Stimulated activated naive B cell treated with anti-CD40 and anti-IgM and Interleukin-4, amounts not matched to agents 10 μg/mL and 1 μg/mL and 100 μg/mL, for 72 hours (primary cell): Measurements from ENCODE around the gene MMS19.
A peak's percentile ranks its signal among the peaks of the same experiment; 100 is the strongest.

ENCODE experiments used
- ATAC-seq, 2 donors: fragments of 150-1000 bp; cut with Tn5 transposase; replicated peaks; 2 replicates each; pipeline ENCODE4 v1.10.0; 2021; ENCODE audit warnings: moderate library complexity in 1 of 2
- DNase-seq: peaks from one replicate; pipeline ENCODE4 v3.0.0; 2021
- H3K27ac Mint-ChIP-seq: one replicate; pipeline ENCODE4 v1.8.0; 2022; ENCODE audit warnings: mild to moderate bottlenecking, mixed read lengths
- H3K27me3 Mint-ChIP-seq, 2 donors: one replicate each; pipeline ENCODE4 v1.8.0; 2022; ENCODE audit warnings: mixed read lengths in 2 of 2
- H3K36me3 Mint-ChIP-seq, 2 donors: one replicate each; pipeline ENCODE4 v1.8.0; 2022; ENCODE audit warnings: mixed read lengths in 2 of 2, mild to moderate bottlenecking in 1 of 2
- H3K4me1 Mint-ChIP-seq, 2 donors: one replicate each; pipeline ENCODE4 v1.8.0; 2022; ENCODE audit warnings: mixed read lengths in 2 of 2, mild to moderate bottlenecking in 1 of 2
- H3K4me3 Mint-ChIP-seq, 2 donors: one replicate each; pipeline ENCODE4 v1.8.0; 2022; ENCODE audit warnings: mild to moderate bottlenecking in 2 of 2, mixed read lengths in 2 of 2, moderate library complexity in 1 of 2
- H3K9me3 Mint-ChIP-seq, 2 donors: one replicate each; pipeline ENCODE4 v1.8.0; 2022; ENCODE audit warnings: mixed read lengths in 2 of 2, mild to moderate bottlenecking in 1 of 2

Gene MMS19

GRCh38 chr10:97502916-97503315 lies 4.7 kb upstream of the MMS19 start:
- no peak for DNase-seq
- peaks cover 1 to 4% of the 10 kb centered on the region in 2 donors for H3K36me3 Mint-ChIP-seq
- H3K27me3 Mint-ChIP-seq = peaks cover 22 to 29% of the 10 kb centered on the region in 2 donors
- H3K4me3 Mint-ChIP-seq = no peak overlapping the region
- peaks cover 11 to 19% of the 10 kb centered on the region in 2 donors for H3K4me1 Mint-ChIP-seq
- H3K9me3 Mint-ChIP-seq = no peaks in the 10 kb centered on the region
- no peak overlapping the region for H3K27ac Mint-ChIP-seq
- ATAC-seq = no peak

- Mint-ChIP-seq H3K9me3 (no peaks in the 10 kb centered on the region), H3K27ac (no peak overlapping the region), H3K4me3 (peak overlapping the region in 1 of 2 donors; percentile 39), H3K4me1 (peaks cover 13 to 32% of the 10 kb centered on the region in 2 donors), H3K36me3 (peaks cover 1 to 8% of the 10 kb centered on the region in 2 donors), H3K27me3 (peaks cover 22 to 29% of the 10 kb centered on the region in 2 donors)
- ATAC-seq (no peak), DNase-seq (no peak)
Measured at GRCh38 chr10:97500297-97500575, 2.0 kb upstream of the MMS19 start.

GRCh38 chr10:97499561-97500296 lies 1.5 kb upstream of the MMS19 start:
- no peaks in the 10 kb centered on the region for H3K9me3 Mint-ChIP-seq
- H3K36me3 Mint-ChIP-seq = peaks cover 1 to 8% of the 10 kb centered on the region in 2 donors
- ATAC-seq = no peak
- peaks cover 22 to 29% of the 10 kb centered on the region in 2 donors for H3K27me3 Mint-ChIP-seq
- H3K4me1 Mint-ChIP-seq = peaks cover 16 to 37% of the 10 kb centered on the region in 2 donors
- H3K27ac Mint-ChIP-seq = no peak overlapping the region
- H3K4me3 Mint-ChIP-seq = peak overlapping the region; percentile 39 to 92
- no peak for DNase-seq

GRCh38 chr10:97498841-97499560 lies 779 bp upstream of the MMS19 start, which contains the start of gene UBTD1:
UBTD1 (plus strand) TSS chr10:97498924; CDS start chr10:97499204, 280 bp downstream.
- H3K9me3 Mint-ChIP-seq = no peaks in the 10 kb centered on the region
- H3K27me3 Mint-ChIP-seq = peaks cover 22 to 29% of the 10 kb centered on the region in 2 donors
- DNase-seq = no peak
- H3K4me3 Mint-ChIP-seq = peak within 1 kb of the TSS; percentile 92 to 100
- peaks cover 1 to 8% of the 10 kb centered on the region in 2 donors for H3K36me3 Mint-ChIP-seq
- H3K4me1 Mint-ChIP-seq = peaks cover 17 to 43% of the 10 kb centered on the region in 2 donors
- peak; percentile 2 to 4 for ATAC-seq
- peak within 1 kb of the TSS; percentile 100 for H3K27ac Mint-ChIP-seq

- H3K27me3 Mint-ChIP-seq = peaks cover 22 to 29% of the 10 kb centered on the region in 2 donors
- DNase-seq (peak; percentile 71), ATAC-seq (peak; percentile 54 to 57)
- peaks cover 3 to 11% of the 10 kb centered on the region in 2 donors for H3K36me3 Mint-ChIP-seq
- no peaks in the 10 kb centered on the region for H3K9me3 Mint-ChIP-seq
- H3K4me3 Mint-ChIP-seq = peak overlapping the region; percentile 92 to 100
- peak overlapping the region; percentile 100 for H3K27ac Mint-ChIP-seq
- H3K4me1 Mint-ChIP-seq = peaks cover 17 to 43% of the 10 kb centered on the region in 2 donors
Measured at GRCh38 chr10:97497572-97498075, 598 bp downstream of the MMS19 start.

- DNase-seq (no peak), ATAC-seq (no peak)
- peaks cover 20 to 49% of the 10 kb centered on the region in 2 donors for H3K4me1 Mint-ChIP-seq
- H3K27ac Mint-ChIP-seq = no peak overlapping the region
- no peaks in the 10 kb centered on the region for H3K9me3 Mint-ChIP-seq
- no peak overlapping the region for H3K4me3 Mint-ChIP-seq
- H3K36me3 Mint-ChIP-seq = peaks cover 5 to 21% of the 10 kb centered on the region in 2 donors
- H3K27me3 Mint-ChIP-seq = peaks cover 3% of the 10 kb centered on the region in 2 donors
Measured at GRCh38 chr10:97494863-97495506, 3.2 kb downstream of the MMS19 start.

GRCh38 chr10:97494151-97494550 lies 4.1 kb downstream of the MMS19 start:
- Mint-ChIP-seq H3K4me1 (peaks cover 18 to 53% of the 10 kb centered on the region in 2 donors), H3K36me3 (peaks cover 5 to 21% of the 10 kb centered on the region in 2 donors), H3K9me3 (no peaks in the 10 kb centered on the region), H3K27ac (no peak overlapping the region), H3K4me3 (no peak overlapping the region), H3K27me3 (no peaks in the 10 kb centered on the region)
- DNase-seq (no peak), ATAC-seq (no peak)

GRCh38 chr10:97490592-97490991 lies 7.6 kb downstream of the MMS19 start:
- peaks cover 17 to 48% of the 10 kb centered on the region in 2 donors for H3K4me1 Mint-ChIP-seq
- ATAC-seq (peak; percentile 23 to 41), DNase-seq (no peak)
- H3K27ac Mint-ChIP-seq = peak overlapping the region; percentile 82
- no peaks in the 10 kb centered on the region for H3K27me3 Mint-ChIP-seq
- H3K4me3 Mint-ChIP-seq = peak overlapping the region; percentile 15 to 53
- peaks cover 14 to 27% of the 10 kb centered on the region in 2 donors for H3K36me3 Mint-ChIP-seq
- H3K9me3 Mint-ChIP-seq = no peaks in the 10 kb centered on the region

GRCh38 chr10:97485647-97486281 lies 12.5 kb downstream of the MMS19 start:
- DNase-seq (no peak), ATAC-seq (no peak)
- Mint-ChIP-seq H3K27ac (no peak overlapping the region), H3K4me1 (peaks cover 11 to 31% of the 10 kb centered on the region in 2 donors), H3K36me3 (peaks cover 19 to 39% of the 10 kb centered on the region in 2 donors), H3K4me3 (no peak overlapping the region), H3K9me3 (no peaks in the 10 kb centered on the region), H3K27me3 (no peaks in the 10 kb centered on the region)

- no peak for DNase-seq
- Mint-ChIP-seq H3K4me3 (no peak overlapping the region), H3K4me1 (peaks cover 7 to 14% of the 10 kb centered on the region in 2 donors), H3K27ac (no peak overlapping the region), H3K27me3 (no peaks in the 10 kb centered on the region), H3K9me3 (no peaks in the 10 kb centered on the region), H3K36me3 (peaks cover 25 to 47% of the 10 kb centered on the region in 2 donors)
- ATAC-seq = no peak
Measured at GRCh38 chr10:97483921-97484320, 14.3 kb downstream of the MMS19 start.

GRCh38 chr10:97483506-97483905 lies 14.7 kb downstream of the MMS19 start:
- H3K27me3 Mint-ChIP-seq = no peaks in the 10 kb centered on the region
- no peaks in the 10 kb centered on the region for H3K9me3 Mint-ChIP-seq
- H3K4me3 Mint-ChIP-seq = no peak overlapping the region
- ATAC-seq (no peak), DNase-seq (no peak)
- peaks cover 7 to 11% of the 10 kb centered on the region in 2 donors for H3K4me1 Mint-ChIP-seq
- peaks cover 24 to 47% of the 10 kb centered on the region in 2 donors for H3K36me3 Mint-ChIP-seq
- H3K27ac Mint-ChIP-seq = no peak overlapping the region

- ATAC-seq (no peak), DNase-seq (no peak)
- H3K4me1 Mint-ChIP-seq = peaks cover 5 to 7% of the 10 kb centered on the region in 2 donors
- no peak overlapping the region for H3K4me3 Mint-ChIP-seq
- H3K9me3 Mint-ChIP-seq = no peaks in the 10 kb centered on the region
- peaks cover 27 to 50% of the 10 kb centered on the region in 2 donors for H3K36me3 Mint-ChIP-seq
- no peak overlapping the region for H3K27ac Mint-ChIP-seq
- no peaks in the 10 kb centered on the region for H3K27me3 Mint-ChIP-seq
Measured at GRCh38 chr10:97482381-97482780, 15.8 kb downstream of the MMS19 start.

- Mint-ChIP-seq H3K27ac (no peak overlapping the region), H3K27me3 (no peaks in the 10 kb centered on the region), H3K9me3 (no peaks in the 10 kb centered on the region), H3K4me3 (no peak overlapping the region), H3K36me3 (peaks cover 34 to 60% of the 10 kb centered on the region in 2 donors), H3K4me1 (peaks cover under 1 to 2% of the 10 kb centered on the region in 2 donors)
- DNase-seq (no peak), ATAC-seq (no peak)
Measured at GRCh38 chr10:97481071-97481470, 17.2 kb downstream of the MMS19 start.

- Mint-ChIP-seq H3K4me3 (no peak overlapping the region), H3K4me1 (peaks cover 0 to 2% of the 10 kb centered on the region in 2 donors), H3K36me3 (peaks cover 36 to 61% of the 10 kb centered on the region in 2 donors), H3K27me3 (no peaks in the 10 kb centered on the region), H3K27ac (no peak overlapping the region), H3K9me3 (no peaks in the 10 kb centered on the region)
- ATAC-seq = no peak
- no peak for DNase-seq
Measured at GRCh38 chr10:97479939-97480338, 18.3 kb downstream of the MMS19 start.
